ENCODE data around the gene SMYD4.

The SMYD4 gene

GRCh38 chr17:1762901-1763898 lies 66.5 kb downstream of the SMYD4 start:
- Mint-ChIP-seq H3K4me1 (peaks cover 33% of the 10 kb centered on the region), H3K4me3 (no peak overlapping the region), H3K36me3 (ENCODE audit: low read depth) (no peaks in the 10 kb centered on the region), H3K27ac (peak overlapping the region; percentile 54), H3K27me3 (no peaks in the 10 kb centered on the region), H3K9me3 (no peaks in the 10 kb centered on the region)
- DNase-seq (no peak), ATAC-seq (no peak)

- peaks cover 30% of the 10 kb centered on the region for H3K4me1 Mint-ChIP-seq
- no peak for ATAC-seq
Measured at GRCh38 chr17:1762233-1762900, 67.3 kb downstream of the SMYD4 start.

GRCh38 chr17:1759529-1759928 lies 70.2 kb downstream of the SMYD4 start:
- DNase-seq = no peak
- H3K4me1 Mint-ChIP-seq = peaks cover 27% of the 10 kb centered on the region
- no peak overlapping the region for H3K4me3 Mint-ChIP-seq
- no peak for ATAC-seq
- H3K36me3 Mint-ChIP-seq (ENCODE audit: low read depth) = no peaks in the 10 kb centered on the region
- no peak overlapping the region for H3K27ac Mint-ChIP-seq
- H3K9me3 Mint-ChIP-seq = no peaks in the 10 kb centered on the region
- H3K27me3 Mint-ChIP-seq = no peaks in the 10 kb centered on the region

More at GRCh38 chr17:1762233-1762900, 67.3 kb downstream of the SMYD4 start:
- Mint-ChIP-seq H3K4me3 (no peak overlapping the region), H3K9me3 (no peaks in the 10 kb centered on the region), H3K27me3 (no peaks in the 10 kb centered on the region), H3K36me3 (ENCODE audit: low read depth) (no peaks in the 10 kb centered on the region), H3K27ac (no peak overlapping the region)
- DNase-seq = no peak

- peaks cover 19% of the 10 kb centered on the region for H3K4me1 Mint-ChIP-seq
Measured at GRCh38 chr17:1758807-1759206, 70.9 kb downstream of the SMYD4 start.

GRCh38 chr17:1755827-1756262 lies 73.9 kb downstream of the SMYD4 start:
- Mint-ChIP-seq H3K4me1 (peaks cover 2% of the 10 kb centered on the region), H3K27ac (no peak overlapping the region), H3K27me3 (no peaks in the 10 kb centered on the region), H3K36me3 (ENCODE audit: low read depth) (no peaks in the 10 kb centered on the region), H3K9me3 (no peaks in the 10 kb centered on the region), H3K4me3 (no peak overlapping the region)
- ATAC-seq (no peak), DNase-seq (no peak)

More at GRCh38 chr17:1758807-1759206, 70.9 kb downstream of the SMYD4 start:
- Mint-ChIP-seq H3K9me3 (no peaks in the 10 kb centered on the region), H3K4me3 (no peak overlapping the region), H3K27me3 (no peaks in the 10 kb centered on the region), H3K36me3 (ENCODE audit: low read depth) (no peaks in the 10 kb centered on the region), H3K27ac (no peak overlapping the region)
- DNase-seq (no peak), ATAC-seq (no peak)

GRCh38 chr17:1755252-1755826 lies 74.4 kb downstream of the SMYD4 start:
- Mint-ChIP-seq H3K4me3 (no peak overlapping the region), H3K36me3 (ENCODE audit: low read depth) (no peaks in the 10 kb centered on the region), H3K27ac (no peak overlapping the region), H3K27me3 (no peaks in the 10 kb centered on the region), H3K4me1 (peaks cover 2% of the 10 kb centered on the region), H3K9me3 (no peaks in the 10 kb centered on the region)
- DNase-seq (no peak), ATAC-seq (no peak)

GRCh38 chr17:1754430-1755112 lies 75.1 kb downstream of the SMYD4 start:
- DNase-seq (no peak), ATAC-seq (no peak)
- Mint-ChIP-seq H3K9me3 (no peaks in the 10 kb centered on the region), H3K27me3 (no peaks in the 10 kb centered on the region), H3K4me1 (peaks cover 2% of the 10 kb centered on the region), H3K27ac (no peak overlapping the region), H3K36me3 (ENCODE audit: low read depth) (no peaks in the 10 kb centered on the region), H3K4me3 (no peak overlapping the region)

- no peak for DNase-seq
- no peak for ATAC-seq
- Mint-ChIP-seq H3K36me3 (ENCODE audit: low read depth) (no peaks in the 10 kb centered on the region), H3K4me3 (no peak overlapping the region), H3K27ac (no peak overlapping the region), H3K4me1 (peaks cover 2% of the 10 kb centered on the region), H3K27me3 (no peaks in the 10 kb centered on the region), H3K9me3 (no peaks in the 10 kb centered on the region)
Measured at GRCh38 chr17:1753767-1754429, 75.8 kb downstream of the SMYD4 start.

- Mint-ChIP-seq H3K4me3 (no peak overlapping the region), H3K27me3 (no peaks in the 10 kb centered on the region), H3K4me1 (peaks cover 2% of the 10 kb centered on the region), H3K27ac (no peak overlapping the region), H3K36me3 (ENCODE audit: low read depth) (no peaks in the 10 kb centered on the region), H3K9me3 (no peaks in the 10 kb centered on the region)
- DNase-seq (no peak), ATAC-seq (no peak)
Measured at GRCh38 chr17:1752425-1753262, 77.1 kb downstream of the SMYD4 start.

GRCh38 chr17:1750628-1751027 lies 79.1 kb downstream of the SMYD4 start:
- H3K9me3 Mint-ChIP-seq = no peaks in the 10 kb centered on the region

GRCh38 chr17:1746975-1747543 lies 82.6 kb downstream of the SMYD4 start:
- Mint-ChIP-seq H3K36me3 (ENCODE audit: low read depth) (no peaks in the 10 kb centered on the region), H3K4me3 (no peak overlapping the region), H3K4me1 (no peaks in the 10 kb centered on the region), H3K9me3 (no peaks in the 10 kb centered on the region), H3K27ac (no peak overlapping the region), H3K27me3 (no peaks in the 10 kb centered on the region)
- DNase-seq (no peak), ATAC-seq (no peak)

More at GRCh38 chr17:1750628-1751027, 79.1 kb downstream of the SMYD4 start:
- Mint-ChIP-seq H3K36me3 (ENCODE audit: low read depth) (no peaks in the 10 kb centered on the region), H3K27me3 (no peaks in the 10 kb centered on the region), H3K27ac (no peak overlapping the region), H3K4me3 (no peak overlapping the region), H3K4me1 (peaks cover 2% of the 10 kb centered on the region)
- DNase-seq (no peak), ATAC-seq (no peak)

GRCh38 chr17:1745513-1746020 lies 84.1 kb downstream of the SMYD4 start:
- ATAC-seq (no peak), DNase-seq (no peak)
- Mint-ChIP-seq H3K4me3 (no peak overlapping the region), H3K27me3 (no peaks in the 10 kb centered on the region), H3K36me3 (ENCODE audit: low read depth) (no peaks in the 10 kb centered on the region), H3K4me1 (no peaks in the 10 kb centered on the region), H3K27ac (no peak overlapping the region), H3K9me3 (no peaks in the 10 kb centered on the region)
